Upper lobe of left lung (tissue), 4 donors: ENCODE data around the gene PHETA1.

Experiments used
- POLR2A ChIP-seq, 4 donors: fragments of 450-650 bp; IDR thresholded peaks; one replicate each; pipeline ENCODE4 v1.5.1; 2016 to 2017; ENCODE audit warnings: antibody characterized with exemption in 4 of 4, mild to moderate bottlenecking in 2 of 4
- POLR2AphosphoS5 ChIP-seq, 2 donors: sonication (generic); formaldehyde crosslinking; IDR thresholded peaks; one replicate each; pipeline ENCODE4 v1.5.1; 2017; ENCODE audit warnings: antibody characterized with exemption in 2 of 2
- TF ChIP-seq, protein P1 (sequence below), 6 experiments: fragments of 450-650 bp in 4 of 6; fragments of 200-600 bp in 2 of 6; sonication (generic) in 2 of 6; IDR thresholded peaks; one replicate each; pipeline ENCODE4 v1.5.1; 2016 to 2019; ENCODE audit warnings: antibody characterized with exemption in 6 of 6

GRCh38 chr12:111338096-111338495 is 30.8 kb downstream of the PHETA1 start:
- TF ChIP-seq POLR2A (IDR thresholded peaks at IDR 0.05) (no peak), POLR2AphosphoS5 (IDR thresholded peaks at IDR 0.05) (no peak)
- TF ChIP-seq, protein P1, sequence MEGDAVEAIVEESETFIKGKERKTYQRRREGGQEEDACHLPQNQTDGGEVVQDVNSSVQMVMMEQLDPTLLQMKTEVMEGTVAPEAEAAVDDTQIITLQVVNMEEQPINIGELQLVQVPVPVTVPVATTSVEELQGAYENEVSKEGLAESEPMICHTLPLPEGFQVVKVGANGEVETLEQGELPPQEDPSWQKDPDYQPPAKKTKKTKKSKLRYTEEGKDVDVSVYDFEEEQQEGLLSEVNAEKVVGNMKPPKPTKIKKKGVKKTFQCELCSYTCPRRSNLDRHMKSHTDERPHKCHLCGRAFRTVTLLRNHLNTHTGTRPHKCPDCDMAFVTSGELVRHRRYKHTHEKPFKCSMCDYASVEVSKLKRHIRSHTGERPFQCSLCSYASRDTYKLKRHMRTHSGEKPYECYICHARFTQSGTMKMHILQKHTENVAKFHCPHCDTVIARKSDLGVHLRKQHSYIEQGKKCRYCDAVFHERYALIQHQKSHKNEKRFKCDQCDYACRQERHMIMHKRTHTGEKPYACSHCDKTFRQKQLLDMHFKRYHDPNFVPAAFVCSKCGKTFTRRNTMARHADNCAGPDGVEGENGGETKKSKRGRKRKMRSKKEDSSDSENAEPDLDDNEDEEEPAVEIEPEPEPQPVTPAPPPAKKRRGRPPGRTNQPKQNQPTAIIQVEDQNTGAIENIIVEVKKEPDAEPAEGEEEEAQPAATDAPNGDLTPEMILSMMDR (IDR thresholded peaks at IDR 0.05), result no peak
